HG03097 (cell line): ENCODE results near the gene RAD51B.
"Not testable (repeated sequence)": the region's sequence is repeated elsewhere in the genome, so short reads cannot be mapped to it uniquely, and the experiment has no call there.

Experiments used
- ATAC-seq: cut with Tn5 transposase; IDR thresholded peaks from one replicate; pipeline ENCODE4 v1.9.1; 2021; ENCODE audit not compliant: unreplicated experiment, low FRiP score

The RAD51B gene

GRCh38 chr14:68257969-68258368 lies 438.4 kb downstream of the RAD51B start:
- ATAC-seq = no peak

GRCh38 chr14:68258995-68259394 lies 439.4 kb downstream of the RAD51B start:
- ATAC-seq = not testable (repeated sequence)

DNA sequence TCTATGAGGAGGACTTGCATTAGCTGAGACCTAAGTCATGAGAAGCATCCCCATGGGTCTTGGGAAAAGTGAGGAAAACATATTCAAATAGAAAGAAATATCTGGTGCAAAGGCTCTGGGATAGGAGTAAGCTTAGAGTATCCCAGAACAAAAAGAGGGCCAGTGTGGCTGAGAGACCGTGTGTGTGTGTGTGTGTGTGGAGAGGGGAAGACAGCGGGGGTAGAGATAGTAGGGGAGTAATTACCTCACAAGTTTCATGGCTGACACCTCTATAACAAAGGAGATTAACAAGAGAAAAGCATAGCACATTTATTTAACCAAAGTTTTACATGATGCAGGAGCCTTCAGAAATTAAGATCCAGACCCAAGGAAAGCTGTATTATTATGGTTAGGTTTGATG lies 440.5 kb downstream of the RAD51B start:
- ATAC-seq = no peak

- no peak for ATAC-seq
Observed at GRCh38 chr14:68261092-68261842, 441.7 kb downstream of the RAD51B start.

DNA sequence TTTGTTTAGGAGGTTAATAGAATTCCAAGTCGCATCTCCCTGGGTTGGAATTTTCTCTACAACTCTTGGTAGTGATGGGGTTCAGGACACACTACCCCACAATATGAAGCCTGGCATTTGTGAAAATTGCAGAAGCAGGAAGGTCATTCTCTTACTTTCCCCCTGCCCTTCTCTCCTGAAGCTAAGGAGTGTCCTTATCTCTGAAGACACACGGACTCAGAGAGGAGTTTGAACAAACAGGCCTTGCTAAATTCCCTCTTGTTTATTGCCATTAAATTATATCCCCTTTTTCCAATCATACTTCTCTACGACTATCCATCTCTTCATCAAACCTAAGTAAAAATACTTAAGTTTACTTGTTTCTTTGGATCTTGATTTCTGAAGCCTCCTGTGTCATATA lies 443.0 kb downstream of the RAD51B start:
- no peak for ATAC-seq

- no peak for ATAC-seq
Observed at GRCh38 chr14:68263563-68264259, 444.1 kb downstream of the RAD51B start.

- no peak for ATAC-seq
Observed at GRCh38 chr14:68264260-68264569, 444.6 kb downstream of the RAD51B start.

DNA sequence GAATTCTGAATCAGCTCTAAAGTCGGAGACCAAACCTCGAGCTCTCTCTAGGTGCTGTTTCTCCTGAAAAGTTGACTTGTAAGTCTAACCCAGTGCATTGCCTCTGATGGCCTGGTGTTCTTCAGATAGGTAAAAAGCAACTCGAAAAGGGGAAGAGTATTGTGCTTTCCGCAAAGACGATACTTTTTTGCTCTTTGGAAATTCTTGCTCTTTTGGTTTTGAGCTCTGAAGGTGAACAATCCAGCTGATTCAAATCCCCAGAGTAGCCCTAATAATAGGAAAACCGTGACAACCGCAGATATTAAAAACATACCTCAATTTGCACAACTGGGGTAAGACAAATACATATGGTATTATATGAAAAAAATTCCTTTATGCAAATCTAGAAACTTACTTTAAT lies 447.4 kb downstream of the RAD51B start:
- no peak for ATAC-seq

- ATAC-seq = peak; percentile 70
Observed at GRCh38 chr14:68268197-68268596, 448.6 kb downstream of the RAD51B start.

DNA sequence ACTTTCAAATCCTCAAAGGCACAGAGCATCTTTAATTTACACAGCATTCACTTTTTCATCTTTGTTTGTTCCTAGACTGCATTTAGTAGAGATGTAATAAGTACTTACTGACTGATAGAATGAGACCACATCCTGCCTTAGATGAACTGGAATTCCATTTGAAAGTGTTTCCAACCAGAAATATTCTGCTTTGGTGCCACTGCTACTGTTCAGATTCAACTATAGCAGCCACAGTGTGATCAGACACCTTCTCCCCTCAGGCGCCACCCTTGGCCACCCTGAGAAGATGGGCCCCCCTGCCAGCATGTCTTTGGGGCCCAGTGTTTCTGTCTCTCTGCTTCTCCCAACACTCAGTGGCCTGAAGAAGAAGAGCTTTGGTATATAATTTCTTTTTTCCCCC lies 449.1 kb downstream of the RAD51B start:
- ATAC-seq = no peak

DNA sequence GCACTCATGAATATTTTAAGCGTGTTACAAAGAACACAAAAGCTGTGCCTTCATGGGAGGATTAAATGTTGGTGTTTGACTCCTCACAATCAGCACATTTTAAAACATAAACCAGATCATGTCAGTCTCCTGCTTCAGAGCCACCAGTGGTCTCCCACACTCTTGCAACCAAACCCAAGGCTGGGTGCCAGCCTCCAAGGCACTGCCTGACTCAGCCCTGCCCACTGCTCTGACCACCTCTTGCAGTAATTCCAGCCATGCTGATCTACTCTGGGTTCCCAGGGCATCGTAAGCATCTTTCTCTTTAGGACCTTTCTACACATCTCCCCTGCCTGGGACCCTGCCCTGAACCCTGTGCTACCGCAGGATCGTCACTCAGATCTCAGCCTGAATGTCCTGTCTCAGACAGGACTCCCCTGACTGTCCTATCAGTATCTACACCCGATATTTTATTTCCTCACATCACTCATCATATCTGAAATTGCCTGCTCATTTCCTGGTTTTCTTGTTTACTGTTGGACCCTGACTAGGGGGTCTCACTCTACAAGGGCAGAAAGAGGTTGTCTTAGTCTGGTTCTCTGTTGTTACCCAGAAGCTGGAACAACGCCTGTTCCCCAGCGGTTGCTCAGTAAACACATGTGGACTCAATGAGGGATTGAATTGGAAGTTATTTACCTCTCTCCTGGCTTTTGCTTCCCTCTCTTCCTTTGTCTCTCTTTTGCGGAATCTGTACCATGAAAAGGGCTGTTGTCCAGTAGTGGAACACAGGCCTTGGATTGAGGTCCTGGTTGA lies 449.8 kb downstream of the RAD51B start:
- no peak for ATAC-seq

DNA sequence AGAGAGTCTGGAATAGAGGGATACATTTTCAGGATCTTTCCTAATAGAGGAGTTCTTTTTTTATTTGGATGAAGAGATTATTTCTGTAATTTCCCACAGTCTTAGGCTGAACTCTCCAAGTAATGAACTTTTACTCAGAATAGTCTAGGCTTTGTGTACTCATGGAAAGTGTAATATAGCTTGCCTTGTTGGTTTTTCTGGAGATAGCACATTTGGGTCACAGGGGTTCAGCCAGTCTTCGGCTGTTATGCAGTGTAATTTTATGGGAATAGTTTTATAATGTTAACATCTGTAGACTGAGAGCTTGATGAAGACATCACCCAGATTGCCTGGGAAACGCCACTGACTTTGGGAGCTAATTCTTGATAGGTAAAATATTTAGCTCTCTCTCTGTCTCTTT lies 450.8 kb downstream of the RAD51B start:
- no peak for ATAC-seq

GRCh38 chr14:68271913-68272391 lies 452.4 kb downstream of the RAD51B start:
- no peak for ATAC-seq

- no peak for ATAC-seq
Observed at GRCh38 chr14:68273413-68273812, 453.8 kb downstream of the RAD51B start.

DNA sequence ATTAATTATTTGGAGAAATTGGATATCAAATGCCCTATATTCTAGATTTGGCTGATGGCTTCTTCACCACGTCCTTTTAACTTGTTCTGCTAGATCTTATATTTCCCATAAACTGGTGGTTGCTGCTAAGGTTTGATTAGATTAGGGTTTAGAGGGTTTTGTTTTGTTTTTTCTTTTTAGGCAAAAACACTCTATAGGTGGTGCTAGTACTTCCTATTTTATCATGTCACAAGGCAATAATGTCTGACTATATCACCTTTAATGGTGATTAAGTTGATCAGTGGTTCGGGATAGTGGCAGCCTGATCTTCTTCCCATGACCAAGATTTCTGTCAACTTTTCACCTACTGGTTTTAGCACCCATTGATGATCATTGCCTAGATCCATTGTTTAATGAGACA lies 455.1 kb downstream of the RAD51B start:
- ATAC-seq = no peak

GRCh38 chr14:68278576-68279436 lies 459.2 kb downstream of the RAD51B start:
- no peak for ATAC-seq

GRCh38 chr14:68279437-68279720 lies 459.8 kb downstream of the RAD51B start:
- ATAC-seq = no peak

GRCh38 chr14:68279777-68280233 lies 460.2 kb downstream of the RAD51B start:
- peak; percentile 31 for ATAC-seq

DNA sequence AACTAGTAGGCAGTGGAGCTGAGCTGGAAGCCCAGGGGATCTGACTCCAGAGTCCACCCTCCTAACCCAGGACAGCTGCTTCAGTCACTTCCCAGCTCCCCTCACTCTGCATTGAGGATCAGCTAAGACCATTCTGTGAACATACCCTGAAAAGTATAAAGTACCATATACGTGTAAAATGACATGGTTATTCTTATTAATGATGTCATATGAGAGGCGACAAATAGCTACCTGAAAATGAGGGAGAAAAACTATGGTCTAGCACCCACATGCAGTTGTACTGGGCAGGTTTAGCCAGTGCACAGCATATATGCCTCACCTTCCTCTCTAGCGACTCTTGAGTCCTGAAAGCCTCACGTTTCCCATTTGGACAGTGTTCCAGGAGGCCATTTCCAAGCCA lies 461.9 kb downstream of the RAD51B start:
- no peak for ATAC-seq

DNA sequence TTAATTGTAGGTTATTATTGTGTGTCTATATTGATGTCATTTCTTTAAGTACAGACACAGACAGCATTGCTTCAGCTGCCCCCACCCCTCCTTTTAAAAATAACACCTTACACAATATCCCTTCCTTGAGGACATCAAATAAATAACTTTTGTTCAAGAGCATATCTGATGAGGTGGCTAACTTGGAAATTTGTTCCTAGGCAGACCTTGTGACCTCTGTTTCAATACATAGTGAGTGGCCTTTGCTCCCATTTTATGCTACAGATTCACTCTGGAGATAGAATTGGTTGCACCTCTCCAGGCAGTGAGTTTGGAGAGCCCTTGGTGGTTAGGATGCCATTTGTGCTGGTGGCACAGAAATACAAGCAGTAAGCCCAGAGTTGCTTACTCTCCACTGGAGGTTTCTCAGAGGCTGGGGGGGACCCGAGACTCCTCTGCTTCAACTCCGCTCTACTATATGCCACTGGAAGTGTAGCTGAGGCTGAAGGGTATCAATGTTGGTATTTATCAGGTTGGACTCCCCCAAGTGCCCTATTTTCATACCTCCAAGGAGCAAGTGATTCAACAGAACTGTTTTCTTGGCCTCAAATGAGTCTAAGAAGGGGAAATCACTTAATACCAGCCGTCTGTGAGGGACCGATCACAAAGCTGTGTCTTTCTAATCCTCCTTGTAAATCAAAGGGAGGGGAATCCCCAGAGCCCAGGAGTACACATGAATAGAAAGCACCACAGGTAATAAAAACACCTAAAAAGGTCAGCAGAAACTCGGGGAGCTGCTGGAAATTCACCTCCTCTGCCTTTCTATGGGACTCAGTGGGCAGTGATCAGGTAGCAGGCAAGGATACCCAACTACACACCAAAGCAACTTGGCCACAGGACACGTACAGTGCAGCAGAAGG lies 463.1 kb downstream of the RAD51B start:
- peak; percentile 19 for ATAC-seq
